Stimulated activated CD4-positive, alpha-beta T cell treated with anti-CD3 and anti-CD28 coated beads, Interleukin-1b, Interleukin-23, amount 100 ng/mL, for 24 hours (primary cell): Measurements from ENCODE around the gene TOMM34.

Experiments used
- DNase-seq, 4 experiments: peaks; one replicate each; pipeline ENCODE4 v3.0.0-alpha.2; 2020; ENCODE audit warnings: low read depth in 4 of 4, low spot score in 1 of 4

TOMM34 gene

DNA sequence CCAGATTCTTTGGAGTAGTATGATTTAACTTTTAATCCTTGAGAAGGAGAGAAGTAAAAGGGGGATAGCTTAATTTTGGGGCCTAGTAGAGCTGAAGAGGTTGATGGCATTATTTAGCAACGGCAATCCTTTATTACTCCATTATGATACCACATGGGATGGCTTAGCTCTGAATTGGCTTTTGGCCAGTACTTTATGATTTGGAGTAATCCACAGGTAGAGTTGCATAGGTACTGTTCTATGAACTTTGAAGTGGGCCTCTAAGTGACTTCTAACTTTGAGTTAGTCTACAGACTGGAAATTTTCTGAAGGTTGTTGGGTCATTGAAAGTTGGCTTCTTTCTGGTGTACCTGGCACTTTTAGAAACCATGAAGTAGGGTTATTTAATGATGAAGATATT is 63.1 kb downstream of the TOMM34 start:
- no peak for DNase-seq

DNA sequence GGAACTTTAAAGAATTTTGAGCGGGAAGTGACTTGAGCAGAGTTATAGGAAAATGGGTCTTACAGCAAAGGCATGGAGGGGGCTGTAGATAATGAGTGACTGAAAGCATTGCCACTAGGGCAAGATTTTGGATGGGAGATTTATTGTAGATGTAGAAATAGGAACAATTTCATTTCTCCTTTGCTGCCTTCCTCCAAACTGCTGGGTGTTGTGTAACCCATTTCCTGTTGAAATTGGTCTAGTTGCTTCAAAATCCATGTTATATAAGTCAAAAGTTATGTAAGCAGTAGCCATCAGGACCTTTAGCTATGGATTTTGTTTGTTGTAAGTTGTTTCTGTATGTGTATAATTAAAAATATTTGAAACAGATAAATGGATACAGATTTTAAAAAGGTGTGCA is 63.6 kb downstream of the TOMM34 start:
- DNase-seq = no peak

DNA sequence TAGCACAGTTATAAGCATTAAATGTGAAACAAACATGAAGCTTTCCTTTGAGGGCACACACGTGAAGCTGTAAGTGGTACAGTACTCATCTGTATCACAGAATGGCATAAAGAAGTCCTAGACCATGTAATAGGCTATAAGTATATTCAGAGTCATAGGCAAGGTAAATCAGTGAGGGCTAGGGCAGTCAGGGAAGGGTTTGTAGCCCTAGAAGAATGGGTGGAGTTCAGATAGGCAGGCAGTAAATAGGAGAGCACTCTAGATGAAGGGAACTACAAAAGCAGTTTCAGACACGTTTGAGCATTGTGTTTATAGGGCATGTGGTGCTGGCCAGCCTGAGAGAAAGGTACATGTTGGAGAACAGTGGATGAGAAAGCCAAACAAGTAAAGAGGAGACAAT is 65.2 kb downstream of the TOMM34 start:
- no peak for DNase-seq
